CD14-positive monocyte (primary cell): ENCODE data around the gene PLIN1. TPM values are rescaled to one million over a fixed set of nuclear protein-coding genes. Genes with fewer than 3 reads are reported as not detected.
A peak's percentile ranks its signal among the peaks of the same experiment; 100 is the strongest.

ENCODE experiments used
- DNase-seq, 3 donors: peaks; one replicate each; pipeline ENCODE4 v3.0.0-alpha.2; 2011 to 2022
- H2AFZ ChIP-seq: 2 replicates; pipeline ENCODE4 v1.6.0; 2012; ENCODE audit warnings: mild to moderate bottlenecking, low read depth, low read length, inconsistent platforms; ENCODE audit not compliant: insufficient read depth, poor library complexity, severe bottlenecking
- H3K27ac ChIP-seq, 2 donors: 1 replicate in 1 of 2; 2 replicates in 1 of 2; pipeline ENCODE4 v1.5.1; 2012 to 2013; ENCODE audit warnings: low read length in 2 of 2, control low read depth in 1 of 2, inconsistent platforms in 1 of 2, low read depth in 1 of 2, mild to moderate bottlenecking in 1 of 2
- H3K27me3 ChIP-seq, 2 donors: one replicate each; pipeline versions ENCODE4 v1.6.0 to v1.6.1; 2011 to 2013; ENCODE audit warnings: low read length in 2 of 2; ENCODE audit not compliant: control insufficient read depth in 2 of 2, insufficient read depth in 2 of 2
- H3K36me3 ChIP-seq, 2 donors: replicated peaks in 1 of 2; 1 replicate in 1 of 2; 2 replicates in 1 of 2; pipeline versions ENCODE4 v1.5.1 to v1.6.1; 2012 to 2013; ENCODE audit warnings: low read length in 2 of 2, control low read depth in 1 of 2, inconsistent platforms in 1 of 2, mild to moderate bottlenecking in 1 of 2; ENCODE audit not compliant: insufficient read depth in 2 of 2, control insufficient read depth in 1 of 2
- H3K4me1 ChIP-seq, 2 donors: 1 replicate in 1 of 2; 2 replicates in 1 of 2; pipeline versions ENCODE4 v1.5.1 to v1.6.1; 2012 to 2013; ENCODE audit warnings: low read length in 2 of 2, control low read depth in 1 of 2, inconsistent platforms in 1 of 2, mild to moderate bottlenecking in 1 of 2, moderate library complexity in 1 of 2; ENCODE audit not compliant: insufficient read depth in 2 of 2, control insufficient read depth in 1 of 2
- H3K4me2 ChIP-seq: replicated peaks from 2 replicates; pipeline ENCODE3; 2012; ENCODE audit warnings: low read length, moderate library complexity, mild to moderate bottlenecking; ENCODE audit not compliant: poor library complexity, severe bottlenecking; ENCODE audit errors: extremely low read depth
- H3K4me3 ChIP-seq, 3 experiments: fragments of 200-600 bp in 1 of 3; sonication (generic) in 1 of 3; replicated peaks in 1 of 3; 1 replicate in 2 of 3; 2 replicates in 1 of 3; pipeline ENCODE4 v1.5.1; 2011 to 2013; ENCODE audit warnings: low read length in 3 of 3, mild to moderate bottlenecking in 3 of 3, control low read depth in 2 of 3, low read depth in 2 of 3, inconsistent platforms in 1 of 3, moderate library complexity in 1 of 3
- H3K79me2 ChIP-seq: 2 replicates; pipeline ENCODE4 v1.6.0; 2012; ENCODE audit warnings: mild to moderate bottlenecking, control low read depth, inconsistent platforms, low read length, moderate library complexity; ENCODE audit not compliant: insufficient read depth
- H3K9ac ChIP-seq: 2 replicates; pipeline ENCODE4 v1.6.0; 2017; ENCODE audit warnings: low read length, mild to moderate bottlenecking; ENCODE audit not compliant: insufficient read depth, poor library complexity, severe bottlenecking
- H3K9me3 ChIP-seq, 2 donors: replicated peaks in 1 of 2; 1 replicate in 1 of 2; 2 replicates in 1 of 2; pipeline versions ENCODE4 v1.5.1 to v1.6.1; 2012 to 2013; ENCODE audit warnings: low read length in 2 of 2, control low read depth in 1 of 2; ENCODE audit not compliant: control insufficient read depth in 1 of 2, insufficient read depth in 1 of 2
- H4K20me1 ChIP-seq: 2 replicates; pipeline ENCODE4 v1.6.0; 2012; ENCODE audit warnings: mild to moderate bottlenecking, low read length, control low read depth, moderate library complexity; ENCODE audit not compliant: insufficient read depth
- H3K27ac Mint-ChIP-seq, 7 donors: one replicate each; pipeline ENCODE4 v1.8.0; 2020; ENCODE audit warnings: mild to moderate bottlenecking in 7 of 7, mixed read lengths in 7 of 7, moderate library complexity in 6 of 7, inconsistent platforms in 2 of 7
- H3K27me3 Mint-ChIP-seq, 3 donors: one replicate each; pipeline ENCODE4 v1.8.0; 2021 to 2022; ENCODE audit warnings: low read depth in 3 of 3, mild to moderate bottlenecking in 3 of 3, mixed read lengths in 3 of 3, moderate library complexity in 3 of 3, inconsistent platforms in 1 of 3
- H3K36me3 Mint-ChIP-seq, 2 donors: one replicate each; pipeline ENCODE4 v1.8.0; 2020; ENCODE audit warnings: mixed read lengths in 2 of 2, inconsistent platforms in 1 of 2, mild to moderate bottlenecking in 1 of 2
- H3K4me1 Mint-ChIP-seq: one replicate; pipeline ENCODE4 v1.8.0; 2020; ENCODE audit warnings: mild to moderate bottlenecking, mixed read lengths
- H3K4me3 Mint-ChIP-seq, 2 donors: one replicate each; pipeline ENCODE4 v1.8.0; 2020; ENCODE audit warnings: mild to moderate bottlenecking in 2 of 2, mixed read lengths in 2 of 2, moderate library complexity in 1 of 2
- H3K9me3 Mint-ChIP-seq, 7 donors: one replicate each; pipeline ENCODE4 v1.8.0; 2020 to 2022; ENCODE audit warnings: mixed read lengths in 7 of 7, mild to moderate bottlenecking in 6 of 7, moderate library complexity in 6 of 7, inconsistent platforms in 2 of 7
- WGBS: methylation state at CpG from one replicate; pipeline ENCODE4 v1.1.5; 2013; ENCODE audit warnings: missing lambda C conversion rate; ENCODE audit not compliant: insufficient coverage; 5-methylcytosine and 5-hydroxymethylcytosine counted together
- intact Hi-C, 2 donors: fragments of 100-400 bp; cut with micrococcal nuclease; formaldehyde crosslinking; loops; one replicate each; pipeline versions ENCODE4 v1.15.0 to v1.15.1; 2023
- polyA plus RNA-seq, 3 donors: library from polyadenylated mRNA; depleted of rRNA in 1 of 3; unstranded in 2 of 3; stranded (reverse) in 1 of 3; fragments of 300-500 nt in 2 of 3; fragments of >200 nt in 1 of 3; fragmentation: Illumina TruSeq in 2 of 3; gene quantifications; 1 replicate in 2 of 3; 2 replicates in 1 of 3; pipeline ENCODE4 v1.2.3, GENCODE V29; 2012 to 2021
- TF ChIP-seq, protein P1 (sequence below): fragments of 200-600 bp; IDR thresholded peaks from one replicate; pipeline ENCODE4 v1.8.0; 2022; ENCODE audit warnings: antibody characterized with exemption, mild to moderate bottlenecking

PLIN1 gene
- polyA plus RNA-seq, 3 donors = 0.12 TPM; not detected in 2

DNA sequence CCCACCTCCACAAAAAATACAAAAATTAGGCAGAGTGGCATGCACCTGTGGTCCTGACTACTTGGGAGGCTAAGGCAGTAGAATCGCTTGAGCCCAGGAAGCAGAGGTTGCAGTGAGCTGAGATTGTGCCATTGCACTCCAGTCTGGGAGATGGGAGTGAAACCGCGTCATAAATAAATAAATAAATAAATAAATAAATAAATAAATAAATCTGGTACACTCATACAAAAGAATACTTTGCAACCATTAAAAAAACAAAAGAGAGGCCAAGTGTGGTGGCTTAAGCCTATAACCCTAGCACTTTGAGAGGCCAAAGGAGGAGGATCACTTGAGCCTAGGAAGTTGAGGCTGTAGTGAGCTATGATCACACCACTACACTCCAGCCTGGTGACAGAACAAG, 43.9 kb upstream of the PLIN1 start:
- H4K20me1 ChIP-seq = no peaks in the 10 kb centered on the region
- H3K9me3 ChIP-seq = peaks cover 0 to 2% of the 10 kb centered on the region in 2 donors
- peaks cover 0 to 8% (median 2%) of the 10 kb centered on the region in 7 donors for H3K9me3 Mint-ChIP-seq
- no peak overlapping the region for H3K27ac Mint-ChIP-seq
- H3K27ac ChIP-seq = no peak overlapping the region
- H3K4me3 ChIP-seq = no peak overlapping the region
- no peak for DNase-seq
- TF ChIP-seq, protein P1, sequence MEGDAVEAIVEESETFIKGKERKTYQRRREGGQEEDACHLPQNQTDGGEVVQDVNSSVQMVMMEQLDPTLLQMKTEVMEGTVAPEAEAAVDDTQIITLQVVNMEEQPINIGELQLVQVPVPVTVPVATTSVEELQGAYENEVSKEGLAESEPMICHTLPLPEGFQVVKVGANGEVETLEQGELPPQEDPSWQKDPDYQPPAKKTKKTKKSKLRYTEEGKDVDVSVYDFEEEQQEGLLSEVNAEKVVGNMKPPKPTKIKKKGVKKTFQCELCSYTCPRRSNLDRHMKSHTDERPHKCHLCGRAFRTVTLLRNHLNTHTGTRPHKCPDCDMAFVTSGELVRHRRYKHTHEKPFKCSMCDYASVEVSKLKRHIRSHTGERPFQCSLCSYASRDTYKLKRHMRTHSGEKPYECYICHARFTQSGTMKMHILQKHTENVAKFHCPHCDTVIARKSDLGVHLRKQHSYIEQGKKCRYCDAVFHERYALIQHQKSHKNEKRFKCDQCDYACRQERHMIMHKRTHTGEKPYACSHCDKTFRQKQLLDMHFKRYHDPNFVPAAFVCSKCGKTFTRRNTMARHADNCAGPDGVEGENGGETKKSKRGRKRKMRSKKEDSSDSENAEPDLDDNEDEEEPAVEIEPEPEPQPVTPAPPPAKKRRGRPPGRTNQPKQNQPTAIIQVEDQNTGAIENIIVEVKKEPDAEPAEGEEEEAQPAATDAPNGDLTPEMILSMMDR = no peak
- H3K9ac ChIP-seq = no peak overlapping the region
- no peaks in the 10 kb centered on the region for H3K36me3 Mint-ChIP-seq
- H3K4me3 Mint-ChIP-seq = no peak overlapping the region
- peaks cover 2 to 12% (median 4%) of the 10 kb centered on the region in 3 donors for H3K27me3 Mint-ChIP-seq
- 83% methylated on average over 1 of the region's 3 CpGs for WGBS
- H3K27me3 ChIP-seq = peaks cover 0 to 3% of the 10 kb centered on the region in 2 donors
- H3K79me2 ChIP-seq = no peaks in the 10 kb centered on the region
- intact Hi-C loops = no loop called here
- H3K36me3 ChIP-seq = no peaks in the 10 kb centered on the region
- H3K4me1 ChIP-seq = no peaks in the 10 kb centered on the region
- H2AFZ ChIP-seq = no peak overlapping the region
- no peak overlapping the region for H3K4me2 ChIP-seq
- H3K4me1 Mint-ChIP-seq = no peaks in the 10 kb centered on the region

DNA sequence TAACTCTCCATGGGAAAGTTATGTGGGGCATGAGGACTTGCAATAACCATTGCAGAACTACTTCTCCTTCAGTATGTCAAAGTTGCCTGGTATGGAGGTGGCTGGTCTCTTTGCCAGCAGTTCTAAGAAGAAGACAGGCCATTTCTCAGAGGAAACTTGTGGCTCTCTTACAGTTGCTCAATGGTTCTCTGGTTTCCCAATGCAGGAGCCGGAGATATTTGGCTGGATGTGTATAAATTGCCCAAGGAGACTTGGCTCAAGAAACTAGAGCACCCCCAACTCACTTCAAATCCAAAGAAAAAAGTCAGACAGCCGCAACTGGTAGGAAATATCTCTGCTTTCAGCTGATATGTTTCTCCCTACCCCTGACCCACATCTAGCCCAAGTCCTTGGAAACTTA, 35.6 kb upstream of the PLIN1 start:
- peak overlapping the region in 1 of 7 donors; percentile 78 for H3K27ac Mint-ChIP-seq
- H3K9me3 Mint-ChIP-seq = peaks cover 0 to 2% (median 0%) of the 10 kb centered on the region in 7 donors
- Histone ChIP-seq H3K4me2 (no peak overlapping the region), H3K36me3 (no peaks in the 10 kb centered on the region), H3K27ac (no peak overlapping the region), H3K9ac (no peak overlapping the region), H4K20me1 (no peaks in the 10 kb centered on the region), H3K27me3 (no peaks in the 10 kb centered on the region), H3K4me3 (no peak overlapping the region), H2AFZ (no peak overlapping the region), H3K79me2 (no peaks in the 10 kb centered on the region), H3K9me3 (no peaks in the 10 kb centered on the region), H3K4me1 (no peaks in the 10 kb centered on the region)
- no peak overlapping the region for H3K4me3 Mint-ChIP-seq
- peaks cover 7% of the 10 kb centered on the region for H3K4me1 Mint-ChIP-seq
- intact Hi-C loops = no loop called here
- no CpG with 5 or more reads among the region's 2 CpGs for WGBS
- no peaks in the 10 kb centered on the region for H3K36me3 Mint-ChIP-seq
- TF ChIP-seq, protein P1 = no peak
- DNase-seq = no peak
- H3K27me3 Mint-ChIP-seq = peaks cover 0 to 4% (median 2%) of the 10 kb centered on the region in 3 donors
